GM20000 (cell line): ENCODE data around the gene DYNC2H1.

ENCODE experiments used
- DNase-seq: peaks from one replicate; pipeline ENCODE4 v3.0.0; 2012; ENCODE audit warnings: low spot score
- TF ChIP-seq, protein P1 (sequence below): IDR thresholded peaks from 2 replicates; pipeline ENCODE4 v1.5.1; 2012; ENCODE audit warnings: mild to moderate bottlenecking, control low read depth; ENCODE audit errors: extremely low read depth, missing control alignments

The DYNC2H1 gene

DNA sequence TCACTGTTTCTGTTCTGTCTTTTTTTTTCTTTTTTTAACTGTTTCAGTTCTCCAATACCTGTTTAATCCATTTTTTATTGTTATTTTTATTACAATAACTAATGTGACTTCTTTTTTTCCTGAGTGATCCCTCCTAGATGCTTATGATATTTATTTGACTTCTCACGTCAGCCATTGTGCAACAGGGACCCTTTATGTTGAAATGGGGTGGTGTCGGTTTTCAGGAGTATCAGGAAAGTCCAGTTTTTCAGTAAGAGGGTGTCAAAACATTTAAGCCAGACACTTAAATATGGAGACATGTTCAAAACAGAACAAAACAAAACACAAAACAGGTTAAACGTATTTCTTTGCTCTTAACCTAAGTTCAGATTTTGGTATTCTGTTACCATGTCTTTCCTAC is 418.8 kb downstream of the DYNC2H1 start:
- DNase-seq, result no peak
- TF ChIP-seq, protein P1, sequence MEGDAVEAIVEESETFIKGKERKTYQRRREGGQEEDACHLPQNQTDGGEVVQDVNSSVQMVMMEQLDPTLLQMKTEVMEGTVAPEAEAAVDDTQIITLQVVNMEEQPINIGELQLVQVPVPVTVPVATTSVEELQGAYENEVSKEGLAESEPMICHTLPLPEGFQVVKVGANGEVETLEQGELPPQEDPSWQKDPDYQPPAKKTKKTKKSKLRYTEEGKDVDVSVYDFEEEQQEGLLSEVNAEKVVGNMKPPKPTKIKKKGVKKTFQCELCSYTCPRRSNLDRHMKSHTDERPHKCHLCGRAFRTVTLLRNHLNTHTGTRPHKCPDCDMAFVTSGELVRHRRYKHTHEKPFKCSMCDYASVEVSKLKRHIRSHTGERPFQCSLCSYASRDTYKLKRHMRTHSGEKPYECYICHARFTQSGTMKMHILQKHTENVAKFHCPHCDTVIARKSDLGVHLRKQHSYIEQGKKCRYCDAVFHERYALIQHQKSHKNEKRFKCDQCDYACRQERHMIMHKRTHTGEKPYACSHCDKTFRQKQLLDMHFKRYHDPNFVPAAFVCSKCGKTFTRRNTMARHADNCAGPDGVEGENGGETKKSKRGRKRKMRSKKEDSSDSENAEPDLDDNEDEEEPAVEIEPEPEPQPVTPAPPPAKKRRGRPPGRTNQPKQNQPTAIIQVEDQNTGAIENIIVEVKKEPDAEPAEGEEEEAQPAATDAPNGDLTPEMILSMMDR, result no peak

GRCh38 chr11:103528596-103528995 is 419.4 kb downstream of the DYNC2H1 start:
- TF ChIP-seq, protein P1, result no peak
- no peak for DNase-seq

- no peak for DNase-seq
- TF ChIP-seq, protein P1, result no peak
These were observed 420.0 kb downstream of the DYNC2H1 start for GRCh38 chr11:103529181-103529684.
